Progenitor cell of endocrine pancreas (in vitro differentiated cells): ENCODE results near the gene MATN3. TPM values are rescaled to one million over a fixed set of nuclear protein-coding genes. Genes with fewer than 3 reads are reported as not detected.
A peak's percentile ranks its signal among the peaks of the same experiment; 100 is the strongest.

Experiments
- DNase-seq: peaks from one replicate; pipeline ENCODE4 v3.0.0; 2021; ENCODE audit warnings: low spot score; ENCODE audit not compliant: unreplicated experiment
- H3K27ac Mint-ChIP-seq: 2 replicates; pipeline ENCODE4 v1.8.0; 2021; ENCODE audit warnings: mild to moderate bottlenecking, moderate library complexity, mixed read lengths
- H3K27me3 Mint-ChIP-seq: 2 replicates; pipeline ENCODE4 v1.8.0; 2021; ENCODE audit warnings: mixed read lengths
- H3K36me3 Mint-ChIP-seq: 2 replicates; pipeline ENCODE4 v1.8.0; 2022; ENCODE audit warnings: mixed read lengths; ENCODE audit not compliant: insufficient read depth
- H3K4me1 Mint-ChIP-seq: 2 replicates; pipeline ENCODE4 v1.8.0; 2021; ENCODE audit warnings: low read depth, mixed read lengths
- H3K4me3 Mint-ChIP-seq: 2 replicates; pipeline ENCODE4 v1.8.0; 2021; ENCODE audit warnings: low read depth, mild to moderate bottlenecking, moderate library complexity, mixed read lengths
- H3K9me3 Mint-ChIP-seq: 2 replicates; pipeline ENCODE4 v1.8.0; 2021; ENCODE audit warnings: low read depth, mixed read lengths
- CTCF ChIP-seq: fragments of 200-600 bp; sonication (generic); IDR thresholded peaks from one replicate; pipeline ENCODE4 v1.5.0; 2021; ENCODE audit warnings: antibody characterized with exemption, mild to moderate bottlenecking; ENCODE audit not compliant: unreplicated experiment
- total RNA-seq: library from RNA; stranded (reverse); gene quantifications from 2 replicates; pipeline ENCODE4 v1.2.1, GENCODE V29; 2021

Gene MATN3
- total RNA-seq, 1 donor from 2014 or later = 2.5 TPM

GRCh38 chr2:19988600-19988999 is 23.9 kb downstream of the MATN3 start:
- H3K9me3 Mint-ChIP-seq = no peaks in the 10 kb centered on the region
- no peak for DNase-seq
- H3K27me3 Mint-ChIP-seq = no peaks in the 10 kb centered on the region
- peak overlapping the region; percentile 88 for H3K4me3 Mint-ChIP-seq
- H3K36me3 Mint-ChIP-seq = peaks cover 10% of the 10 kb centered on the region
- H3K27ac Mint-ChIP-seq = no peak overlapping the region
- no peak for TF ChIP-seq CTCF
- H3K4me1 Mint-ChIP-seq = peaks cover 13% of the 10 kb centered on the region

- H3K4me3 Mint-ChIP-seq = peak overlapping the region; percentile 88
- no peaks in the 10 kb centered on the region for H3K27me3 Mint-ChIP-seq
- H3K27ac Mint-ChIP-seq = no peak overlapping the region
- H3K4me1 Mint-ChIP-seq = peaks cover 11% of the 10 kb centered on the region
- H3K36me3 Mint-ChIP-seq = peaks cover 10% of the 10 kb centered on the region
- no peak for TF ChIP-seq CTCF
- H3K9me3 Mint-ChIP-seq = no peaks in the 10 kb centered on the region
- DNase-seq = no peak
These were observed 24.5 kb downstream of the MATN3 start for GRCh38 chr2:19987936-19988335.

GRCh38 chr2:19982268-19982667 is 30.2 kb downstream of the MATN3 start:
- no peak for TF ChIP-seq CTCF
- no peak overlapping the region for H3K27ac Mint-ChIP-seq

GRCh38 chr2:19979932-19980331 is 32.5 kb downstream of the MATN3 start:
- Mint-ChIP-seq H3K36me3 (peaks cover 15% of the 10 kb centered on the region), H3K4me1 (no peaks in the 10 kb centered on the region), H3K27me3 (no peaks in the 10 kb centered on the region), H3K27ac (no peak overlapping the region), H3K4me3 (no peak overlapping the region), H3K9me3 (no peaks in the 10 kb centered on the region)
- DNase-seq = no peak
- TF ChIP-seq CTCF = no peak

More at GRCh38 chr2:19982268-19982667, 30.2 kb downstream of the MATN3 start:
- H3K36me3 Mint-ChIP-seq = peaks cover 18% of the 10 kb centered on the region
- H3K27me3 Mint-ChIP-seq = no peaks in the 10 kb centered on the region
- H3K4me1 Mint-ChIP-seq = no peaks in the 10 kb centered on the region
- no peak overlapping the region for H3K4me3 Mint-ChIP-seq
- no peaks in the 10 kb centered on the region for H3K9me3 Mint-ChIP-seq
- DNase-seq = no peak

- Mint-ChIP-seq H3K4me1 (no peaks in the 10 kb centered on the region), H3K4me3 (no peak overlapping the region), H3K9me3 (no peaks in the 10 kb centered on the region), H3K36me3 (peaks cover 10% of the 10 kb centered on the region), H3K27me3 (no peaks in the 10 kb centered on the region), H3K27ac (no peak overlapping the region)
- DNase-seq = no peak
- no peak for TF ChIP-seq CTCF
These were observed 39.0 kb downstream of the MATN3 start for GRCh38 chr2:19973466-19973865.
